ENCODE data around the gene TMEM82.

DNA sequence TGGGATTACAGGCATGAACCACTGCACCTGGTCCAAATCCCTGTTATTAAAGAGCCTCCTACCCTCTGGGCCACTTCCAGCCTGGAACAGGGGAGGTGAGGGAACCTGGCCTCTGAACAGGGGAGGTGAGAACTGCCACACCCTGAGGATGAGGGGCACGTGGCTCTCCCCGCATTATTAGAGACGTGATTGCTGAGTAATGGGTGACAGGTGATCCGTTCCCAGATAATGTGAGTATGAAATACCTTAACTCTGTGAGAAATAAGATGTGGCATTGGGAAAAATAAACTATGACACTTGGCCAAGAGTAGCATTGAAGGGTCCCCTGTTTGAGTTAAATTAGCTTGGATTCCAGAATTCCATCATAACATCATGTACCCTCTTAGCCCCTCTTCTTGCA is 19.9 kb upstream of the TMEM82 start:
- no peak for TF ChIP-seq CTCF (IDR thresholded peaks at IDR 0.05)
- no peak for TF ChIP-seq POLR2A (IDR thresholded peaks at IDR 0.05)

Measured in Peyer's patch (tissue), 4 donors.